Lower leg skin (tissue), 3 donors: Measurements from ENCODE around the gene ROR2.

Experiments used
- POLR2A ChIP-seq, 2 donors: fragments of 450-650 bp; IDR thresholded peaks; one replicate each; pipeline ENCODE4 v1.6.1; 2016 to 2017; ENCODE audit warnings: antibody characterized with exemption in 2 of 2, mild to moderate bottlenecking in 1 of 2, moderate library complexity in 1 of 2
- TF ChIP-seq, protein P1 (sequence below), 3 donors: fragments of 450-650 bp; IDR thresholded peaks; one replicate each; pipeline ENCODE4 v1.5.1; 2016; ENCODE audit warnings: antibody characterized with exemption in 3 of 3, mild to moderate bottlenecking in 3 of 3, moderate library complexity in 2 of 3

DNA sequence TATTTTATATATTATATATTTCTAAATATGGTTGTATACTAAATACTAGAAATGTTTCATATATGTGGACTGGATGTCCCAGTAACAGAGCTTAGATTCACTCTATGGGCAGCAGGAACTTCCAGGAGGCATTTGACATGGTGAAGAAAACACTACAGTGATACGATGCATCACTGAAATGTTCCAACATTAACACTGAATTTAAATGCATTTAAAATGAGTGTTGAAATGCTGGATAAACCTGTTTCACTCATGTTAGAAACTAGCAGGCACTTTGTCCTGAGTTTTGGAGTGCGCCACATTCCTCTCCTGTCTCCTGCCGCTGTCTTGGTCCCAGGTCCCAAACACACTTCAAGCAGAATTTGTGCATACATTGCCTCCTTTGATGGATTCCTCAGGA is 288.6 kb downstream of the ROR2 start:
- TF ChIP-seq, protein P1, sequence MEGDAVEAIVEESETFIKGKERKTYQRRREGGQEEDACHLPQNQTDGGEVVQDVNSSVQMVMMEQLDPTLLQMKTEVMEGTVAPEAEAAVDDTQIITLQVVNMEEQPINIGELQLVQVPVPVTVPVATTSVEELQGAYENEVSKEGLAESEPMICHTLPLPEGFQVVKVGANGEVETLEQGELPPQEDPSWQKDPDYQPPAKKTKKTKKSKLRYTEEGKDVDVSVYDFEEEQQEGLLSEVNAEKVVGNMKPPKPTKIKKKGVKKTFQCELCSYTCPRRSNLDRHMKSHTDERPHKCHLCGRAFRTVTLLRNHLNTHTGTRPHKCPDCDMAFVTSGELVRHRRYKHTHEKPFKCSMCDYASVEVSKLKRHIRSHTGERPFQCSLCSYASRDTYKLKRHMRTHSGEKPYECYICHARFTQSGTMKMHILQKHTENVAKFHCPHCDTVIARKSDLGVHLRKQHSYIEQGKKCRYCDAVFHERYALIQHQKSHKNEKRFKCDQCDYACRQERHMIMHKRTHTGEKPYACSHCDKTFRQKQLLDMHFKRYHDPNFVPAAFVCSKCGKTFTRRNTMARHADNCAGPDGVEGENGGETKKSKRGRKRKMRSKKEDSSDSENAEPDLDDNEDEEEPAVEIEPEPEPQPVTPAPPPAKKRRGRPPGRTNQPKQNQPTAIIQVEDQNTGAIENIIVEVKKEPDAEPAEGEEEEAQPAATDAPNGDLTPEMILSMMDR (IDR thresholded peaks at IDR 0.05) = no peak
- no peak for TF ChIP-seq POLR2A (IDR thresholded peaks at IDR 0.05)
